ENCODE data around the gene RALGPS1. TPM values are rescaled to one million over a fixed set of nuclear protein-coding genes. Genes with fewer than 3 reads are reported as not detected.

The RALGPS1 gene
- polyA plus RNA-seq, 3 donors, result 0.60 to 4.6 (median 1.3) TPM

DNA sequence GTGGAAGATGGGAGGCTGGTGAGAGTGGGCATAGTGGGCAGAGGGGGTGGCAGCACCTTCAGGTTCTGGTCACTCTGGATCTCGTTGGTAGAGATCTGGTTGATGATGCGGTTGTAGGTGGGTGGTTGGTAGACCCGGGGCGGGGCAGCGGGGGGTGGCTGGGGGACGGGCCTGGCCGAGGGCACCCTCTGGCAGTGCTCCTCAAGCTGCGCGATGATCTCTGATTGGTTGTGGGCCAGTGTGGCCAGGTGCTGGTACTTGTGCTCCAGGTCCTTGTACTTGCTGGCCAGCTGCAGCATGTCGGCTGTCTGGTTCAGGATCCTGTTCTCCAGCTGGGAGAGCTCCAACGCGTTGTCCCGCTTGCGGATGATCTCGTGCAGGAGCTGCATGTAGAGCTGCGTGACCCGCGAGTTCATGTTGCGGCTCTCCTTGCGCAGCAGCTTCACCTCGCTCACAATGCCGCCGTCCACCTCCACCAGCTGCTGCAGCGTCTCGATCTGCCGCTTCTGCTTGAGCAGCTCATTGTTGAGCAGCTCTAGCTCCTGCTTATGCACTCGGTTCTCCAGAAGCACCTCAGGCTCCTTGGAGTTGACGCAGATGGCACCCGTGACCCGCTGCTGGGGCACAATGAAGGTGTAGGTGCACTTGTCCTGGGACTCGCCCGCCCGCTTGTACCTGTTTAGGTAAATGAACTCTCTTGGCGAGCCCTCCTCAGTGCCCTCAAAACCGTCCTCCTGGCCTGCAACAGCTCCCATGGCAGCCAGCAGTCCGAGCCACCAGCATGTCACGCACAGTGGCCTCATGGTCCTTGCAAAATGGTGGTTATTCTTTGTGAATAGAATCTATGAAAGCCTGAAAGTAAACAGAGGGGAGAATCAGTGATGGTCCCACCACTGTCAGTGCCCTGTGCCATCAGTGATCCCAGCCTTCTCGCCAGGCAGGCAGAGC is 193.6 kb downstream of the RALGPS1 start:
- TF ChIP-seq CTCF (IDR thresholded peaks at IDR 0.05), result no peak
- DNase-seq, result no peak
- Histone ChIP-seq H3K4me2 (replicated peaks; ENCODE audit: extremely low read depth, low read length, poor library complexity, severe bottlenecking) (no peak overlapping the region), H3K79me2 (ENCODE audit: insufficient read depth, low read length) (no peaks in the 10 kb centered on the region), H3K9me3 (replicated peaks in 1 of 2; ENCODE audit: control insufficient read depth in 1 of 2, insufficient read depth in 1 of 2, low read length in 2 of 2) (no peaks in the 10 kb centered on the region), H3K4me1 (ENCODE audit: control insufficient read depth in 1 of 2, insufficient read depth in 2 of 2, low read length in 2 of 2) (no peaks in the 10 kb centered on the region), H4K20me1 (ENCODE audit: insufficient read depth, low read length) (no peaks in the 10 kb centered on the region), H3K9ac (ENCODE audit: insufficient read depth, low read length, poor library complexity, severe bottlenecking) (no peak overlapping the region), H3K36me3 (replicated peaks in 1 of 2; ENCODE audit: control insufficient read depth in 1 of 2, insufficient read depth in 2 of 2, low read length in 2 of 2) (no peaks in the 10 kb centered on the region), H2AFZ (ENCODE audit: insufficient read depth, low read depth, low read length, poor library complexity, severe bottlenecking) (no peak overlapping the region), H3K27ac (ENCODE audit: low read depth in 1 of 2, low read length in 2 of 2) (no peak overlapping the region), H3K4me3 (replicated peaks in 1 of 3; ENCODE audit: low read depth in 2 of 3, low read length in 3 of 3) (no peak overlapping the region), H3K27me3 (ENCODE audit: control insufficient read depth in 2 of 2, insufficient read depth in 2 of 2, low read length in 2 of 2) (no peaks in the 10 kb centered on the region)
- H3K9me3 Mint-ChIP-seq, result no peaks in the 10 kb centered on the region
- H3K36me3 Mint-ChIP-seq, result no peaks in the 10 kb centered on the region
- H3K4me1 Mint-ChIP-seq, result peaks cover 7% of the 10 kb centered on the region
- intact Hi-C loops (cut with micrococcal nuclease), result no loop called here
- no peak overlapping the region for H3K27ac Mint-ChIP-seq
- 97% methylated on average over 36 of the region's 38 CpGs for WGBS (ENCODE audit: insufficient coverage)
- H3K27me3 Mint-ChIP-seq (ENCODE audit: low read depth in 3 of 3), result peaks cover 5 to 8% (median 5%) of the 10 kb centered on the region in 3 donors
- H3K4me3 Mint-ChIP-seq, result no peak overlapping the region

DNA sequence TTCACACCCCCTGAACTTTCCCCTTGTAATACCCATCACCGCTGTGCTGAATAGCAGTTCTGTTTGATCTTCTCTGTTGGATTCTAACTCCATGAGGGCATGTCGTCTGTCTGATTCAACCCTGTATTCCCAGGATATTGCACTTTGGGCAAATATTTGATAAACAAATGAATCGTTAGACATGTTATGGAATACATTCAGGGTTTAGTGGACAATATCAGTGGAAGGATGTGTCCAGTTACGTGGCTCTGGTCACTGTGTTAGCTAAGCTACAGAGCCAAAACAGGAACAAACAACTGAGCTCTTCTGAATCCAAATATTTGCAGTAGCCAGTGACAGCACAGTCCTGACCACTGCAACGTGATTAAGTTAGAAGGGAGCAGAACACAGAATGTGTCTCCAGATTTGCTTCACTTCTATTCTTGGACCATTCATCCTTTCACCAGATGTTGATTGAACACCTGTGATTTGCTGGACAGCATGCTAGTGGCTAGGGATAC is 194.7 kb downstream of the RALGPS1 start:
- Histone ChIP-seq H2AFZ (ENCODE audit: insufficient read depth, low read depth, low read length, poor library complexity, severe bottlenecking) (no peak overlapping the region), H3K4me3 (replicated peaks in 1 of 3; ENCODE audit: low read depth in 2 of 3, low read length in 3 of 3) (no peak overlapping the region), H3K27ac (ENCODE audit: low read depth in 1 of 2, low read length in 2 of 2) (no peak overlapping the region), H3K36me3 (replicated peaks in 1 of 2; ENCODE audit: control insufficient read depth in 1 of 2, insufficient read depth in 2 of 2, low read length in 2 of 2) (no peaks in the 10 kb centered on the region), H3K4me2 (replicated peaks; ENCODE audit: extremely low read depth, low read length, poor library complexity, severe bottlenecking) (no peak overlapping the region), H3K4me1 (ENCODE audit: control insufficient read depth in 1 of 2, insufficient read depth in 2 of 2, low read length in 2 of 2) (no peaks in the 10 kb centered on the region), H3K79me2 (ENCODE audit: insufficient read depth, low read length) (no peaks in the 10 kb centered on the region), H3K9ac (ENCODE audit: insufficient read depth, low read length, poor library complexity, severe bottlenecking) (no peak overlapping the region), H3K27me3 (ENCODE audit: control insufficient read depth in 2 of 2, insufficient read depth in 2 of 2, low read length in 2 of 2) (no peaks in the 10 kb centered on the region), H4K20me1 (ENCODE audit: insufficient read depth, low read length) (no peaks in the 10 kb centered on the region), H3K9me3 (replicated peaks in 1 of 2; ENCODE audit: control insufficient read depth in 1 of 2, insufficient read depth in 1 of 2, low read length in 2 of 2) (no peaks in the 10 kb centered on the region)
- TF ChIP-seq CTCF (IDR thresholded peaks at IDR 0.05), result no peak
- H3K4me1 Mint-ChIP-seq, result no peaks in the 10 kb centered on the region
- peaks cover 2 to 8% (median 5%) of the 10 kb centered on the region in 3 donors for H3K27me3 Mint-ChIP-seq (ENCODE audit: low read depth in 3 of 3)
- intact Hi-C loops (cut with micrococcal nuclease), result no loop called here
- no peak overlapping the region for H3K27ac Mint-ChIP-seq
- no peaks in the 10 kb centered on the region for H3K36me3 Mint-ChIP-seq
- no peak overlapping the region for H3K4me3 Mint-ChIP-seq
- DNase-seq, result no peak
- WGBS (ENCODE audit: insufficient coverage), result 92% methylated on average over 4 of the region's 5 CpGs
- no peaks in the 10 kb centered on the region for H3K9me3 Mint-ChIP-seq

Measured in CD14-positive monocyte (primary cell).